DMS 273 (cell line): ENCODE measurements around the gene ZNF274.
"Not testable (repeated sequence)": the region's sequence is repeated elsewhere in the genome, so short reads cannot be mapped to it uniquely, and the experiment has no call there.

ENCODE experiments used
- DNase-seq: peaks from one replicate; lab custom pipeline; 2025; ENCODE audit not compliant: unreplicated experiment; lab: John Stamatoyannopoulos, UW

Gene ZNF274

DNA sequence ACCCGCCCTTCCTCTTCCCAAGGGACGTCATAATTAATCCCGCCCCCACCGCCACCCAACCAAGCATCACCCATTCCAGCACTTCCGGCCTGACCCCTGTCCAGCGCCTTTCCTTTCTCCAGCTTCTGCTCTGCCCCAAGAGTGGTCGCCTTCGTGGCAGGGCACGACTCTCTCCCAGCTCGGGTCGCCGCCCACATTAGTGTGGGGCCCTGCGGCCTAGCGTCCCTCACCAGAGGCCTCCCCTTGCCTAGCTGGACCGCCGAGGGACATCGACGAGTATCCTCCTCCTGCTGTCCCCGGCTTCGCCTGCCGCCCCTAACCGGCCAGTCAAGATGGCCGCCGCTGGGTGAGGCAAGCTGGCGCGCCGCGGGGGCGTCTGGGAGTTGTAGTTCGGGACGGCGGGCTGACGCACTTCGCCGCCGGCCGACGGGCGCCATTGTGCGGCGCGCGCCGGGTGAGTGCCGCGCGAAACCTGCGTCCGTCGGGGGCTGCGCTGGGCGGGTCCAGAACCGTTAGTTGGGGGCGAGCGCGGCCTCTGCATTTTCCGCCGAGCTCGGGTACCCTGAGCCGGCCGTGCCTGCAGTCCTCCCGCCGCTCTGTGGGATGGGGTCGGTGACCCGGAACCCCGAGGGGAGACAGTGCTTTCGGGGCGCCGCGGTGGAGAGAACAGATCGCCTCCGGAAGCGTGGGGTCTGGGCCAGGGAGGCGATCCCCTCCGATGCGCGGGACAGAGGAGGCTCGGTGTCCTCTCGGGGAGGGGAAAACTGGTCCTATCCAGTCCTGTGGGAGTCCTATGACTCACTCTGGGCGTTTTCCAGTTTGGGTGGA lies at the start of gene ZNF274:
ZNF274 (plus strand) TSS at position 73 of the 828 bp plus-strand sequence. CDS start 905 bp downstream, outside the sequence.
- DNase-seq: peak; percentile 97

DNA sequence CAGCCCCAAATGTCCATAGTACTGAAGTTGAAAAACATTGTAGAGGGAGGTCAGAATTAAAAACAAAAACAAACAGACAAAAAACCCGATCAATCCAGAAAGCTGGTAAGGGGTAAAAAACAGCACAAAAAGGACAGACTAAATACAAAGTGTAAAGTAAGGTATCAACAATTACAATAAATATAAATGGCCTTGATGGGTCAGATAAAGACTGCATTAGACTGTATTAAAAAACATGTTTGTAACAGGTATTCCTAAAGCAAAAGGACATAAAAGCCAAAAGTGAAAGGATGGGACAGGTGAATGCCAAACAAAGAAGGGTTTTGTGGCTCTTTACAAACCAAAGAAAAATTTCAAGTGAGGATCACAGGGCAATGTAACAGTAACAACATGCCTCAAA lies 48.6 kb upstream of the ZNF274 start:
- DNase-seq: no peak

DNA sequence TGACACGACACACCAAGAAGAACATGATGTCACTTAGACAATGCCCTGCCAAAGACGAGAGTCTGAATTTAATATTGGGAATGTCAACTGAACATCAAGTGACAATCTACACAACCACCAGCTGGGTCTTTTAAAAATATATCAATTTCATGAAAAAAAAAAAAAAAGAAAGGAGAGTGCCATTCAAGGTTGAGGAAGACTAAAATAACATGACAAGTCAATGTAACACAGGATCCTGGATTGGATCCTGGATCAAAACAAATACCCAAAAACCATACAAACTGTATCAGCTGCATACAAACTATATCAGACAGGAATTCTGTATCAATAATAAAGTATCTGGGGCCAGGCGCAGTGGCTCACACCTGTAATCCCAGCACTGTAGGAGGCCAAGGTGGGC lies 37.0 kb upstream of the ZNF274 start:
- DNase-seq: no peak

DNA sequence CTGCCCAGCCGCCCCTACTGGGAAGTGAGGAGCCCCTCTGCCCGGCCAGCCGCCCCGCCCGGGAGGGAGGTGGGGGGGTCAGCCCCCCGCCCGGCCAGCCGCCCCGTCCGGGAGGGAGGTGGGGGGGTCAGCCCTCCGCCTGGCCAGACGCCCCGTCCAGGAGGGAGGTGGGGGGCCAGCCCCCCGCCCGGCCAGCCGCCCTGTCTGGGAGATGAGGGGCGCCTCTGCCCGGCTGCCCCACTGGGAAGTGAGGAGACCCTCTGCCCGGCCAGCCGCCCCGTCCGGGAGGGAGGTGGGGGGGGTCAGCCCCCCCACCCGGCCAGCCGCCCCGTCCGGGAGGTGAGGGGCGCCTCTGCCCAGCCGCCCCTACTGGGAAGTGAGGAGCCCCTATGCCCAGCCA lies 35.4 kb upstream of the ZNF274 start:
- not testable (repeated sequence) for DNase-seq

DNA sequence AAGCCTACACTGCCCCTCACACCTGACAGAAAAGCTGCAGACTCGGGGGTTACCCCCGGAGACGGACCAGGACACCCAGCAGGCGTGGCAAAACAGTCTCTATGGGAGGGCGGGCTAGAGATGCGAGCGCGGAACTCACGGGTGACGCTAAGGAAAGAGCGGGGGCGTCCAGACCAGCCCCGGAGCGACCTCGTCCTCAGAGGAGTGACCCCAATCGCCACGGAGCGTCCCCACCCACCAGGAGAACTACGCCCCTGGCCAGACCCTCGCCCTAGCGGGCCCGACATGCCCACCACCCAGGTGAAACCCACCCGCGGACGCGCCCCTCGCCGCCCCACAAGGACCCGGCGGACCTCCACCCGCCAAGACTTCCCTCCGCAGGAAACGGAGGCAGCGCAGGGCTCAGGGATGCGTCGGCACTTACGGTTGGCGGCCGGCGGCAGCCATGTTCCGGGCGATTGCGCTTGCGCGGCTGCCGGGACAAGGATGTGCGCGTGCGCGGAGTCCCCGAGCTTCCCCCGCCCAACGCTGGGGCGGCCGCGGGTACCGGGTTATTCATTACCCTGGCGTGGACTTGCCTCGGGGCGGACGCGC lies 32.4 kb upstream of the ZNF274 start, which contains the start of gene ZNF329:
ZNF329 (minus strand) TSS at position 462 of the 594 bp plus-strand sequence. CDS start 21,286 bp downstream, outside the sequence.
- DNase-seq: peak; percentile 96

DNA sequence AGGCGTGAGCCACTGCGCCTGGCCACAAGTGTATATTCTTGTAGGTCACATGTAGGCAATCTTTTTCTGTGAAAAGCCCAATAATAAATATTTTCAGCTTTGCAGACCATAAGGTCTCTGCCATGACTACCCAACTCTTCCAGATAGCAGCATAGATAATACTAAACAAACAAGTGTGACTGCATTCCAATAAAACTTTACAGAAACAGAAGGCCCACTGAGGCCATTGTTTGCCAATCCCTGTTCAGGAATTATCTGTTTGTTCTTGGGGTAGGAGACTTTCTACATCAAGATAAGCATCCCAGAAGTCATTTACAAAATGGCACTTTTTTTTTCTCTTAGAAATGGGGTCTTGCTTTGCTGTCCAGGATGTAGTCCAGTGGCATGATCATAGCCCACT lies 29.5 kb upstream of the ZNF274 start:
- DNase-seq: no peak

DNA sequence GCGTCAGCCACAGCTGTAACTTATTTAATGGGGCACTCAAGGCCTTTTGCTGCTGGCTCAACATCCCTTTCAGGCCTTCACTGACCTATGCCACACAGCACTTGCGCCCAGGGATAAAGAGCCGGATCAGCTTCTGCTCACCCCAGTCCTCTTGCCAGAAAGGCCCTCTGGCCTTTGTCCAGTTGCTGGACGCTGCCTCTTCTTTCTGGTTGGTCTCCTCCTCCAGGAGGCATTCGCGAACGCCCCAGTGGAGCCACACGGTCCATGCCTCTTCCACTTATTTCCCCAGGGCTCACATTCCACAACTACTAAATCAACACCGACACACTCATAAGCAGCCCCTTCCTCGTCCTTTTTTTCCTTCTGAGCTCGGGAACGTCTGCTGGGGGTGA lies 28.6 kb upstream of the ZNF274 start:
- DNase-seq: peak; percentile 44

DNA sequence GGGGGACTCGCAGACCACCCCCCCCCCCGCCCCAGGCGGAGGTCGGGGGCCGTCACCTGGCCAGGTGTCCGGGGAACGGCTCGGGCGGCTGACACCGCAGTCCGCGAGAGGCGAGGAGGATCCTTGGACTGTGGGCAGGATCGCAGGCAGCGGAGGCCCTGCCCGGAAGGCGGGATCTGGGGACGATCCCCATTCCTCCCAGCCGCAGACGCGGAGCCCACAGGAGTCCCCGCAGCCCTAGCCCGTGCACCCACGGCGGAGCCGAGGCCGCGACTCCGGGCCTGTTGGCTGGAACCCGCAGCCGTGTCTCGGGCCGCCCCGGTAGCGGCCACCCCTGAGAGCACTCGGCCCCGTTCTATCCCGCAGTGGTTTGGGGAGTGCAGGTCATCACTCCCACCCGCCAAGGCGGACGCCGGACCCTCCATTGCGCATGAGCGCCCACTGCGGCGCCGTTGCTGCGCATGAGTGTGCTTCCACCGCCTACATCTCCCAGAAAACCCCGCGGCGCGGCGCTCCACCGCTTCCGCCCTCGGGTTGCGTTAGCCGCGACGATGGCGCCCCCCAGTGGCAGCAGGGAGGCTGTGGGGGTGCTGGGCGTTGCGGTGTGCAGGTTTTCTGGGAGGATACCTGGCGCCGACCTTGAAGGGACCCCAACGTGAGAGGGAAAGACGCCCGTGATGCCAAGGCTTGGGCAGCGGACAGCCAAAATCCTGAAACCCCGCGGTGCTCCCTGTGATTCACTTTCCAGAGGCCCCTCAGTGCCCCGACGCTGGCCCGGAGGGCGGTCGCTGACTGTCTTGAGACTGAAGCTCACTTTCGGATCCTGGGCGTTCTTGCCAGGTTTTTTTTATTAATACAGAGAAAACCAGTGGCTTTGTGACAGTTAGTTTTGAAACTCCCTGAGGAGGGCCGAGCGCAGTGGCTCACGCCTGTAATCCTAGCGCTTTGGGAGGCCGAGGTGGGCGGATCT lies 27.9 kb upstream of the ZNF274 start:
- DNase-seq: peak; percentile 98

DNA sequence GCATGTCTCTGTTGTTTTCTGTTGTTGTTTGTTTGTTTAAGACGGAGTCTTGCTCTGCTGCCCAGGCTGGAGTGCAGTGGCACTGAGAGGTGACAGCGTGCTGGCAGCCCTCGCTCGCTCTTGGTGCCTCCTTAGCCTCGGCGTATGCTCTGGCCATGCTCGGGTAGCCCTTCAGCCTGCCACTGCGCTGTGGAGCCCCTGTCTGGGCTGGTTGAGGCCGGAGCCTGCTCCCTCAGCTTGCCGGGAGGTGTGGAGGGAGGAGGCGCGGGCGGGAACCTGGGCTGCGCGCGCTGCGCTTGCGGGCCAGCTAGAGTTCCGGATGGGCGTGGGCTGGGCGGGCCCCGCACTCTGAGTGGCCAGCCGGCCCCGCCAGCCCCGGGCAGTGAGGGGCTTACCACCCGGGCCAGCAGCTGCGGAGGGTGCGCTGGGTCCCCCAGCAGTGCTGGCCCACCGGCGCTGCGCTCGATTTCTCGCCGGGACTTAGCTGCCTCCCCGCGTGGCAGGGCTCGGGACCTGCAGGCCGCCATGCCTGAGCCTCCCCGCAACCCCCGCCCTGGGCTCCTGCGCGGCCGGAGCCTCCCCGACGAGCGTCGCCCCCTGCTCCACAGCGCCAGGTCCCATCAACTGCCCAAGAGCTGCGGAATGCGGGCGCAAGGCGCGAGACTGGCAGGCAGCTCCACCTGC lies 25.7 kb upstream of the ZNF274 start:
- no peak for DNase-seq

DNA sequence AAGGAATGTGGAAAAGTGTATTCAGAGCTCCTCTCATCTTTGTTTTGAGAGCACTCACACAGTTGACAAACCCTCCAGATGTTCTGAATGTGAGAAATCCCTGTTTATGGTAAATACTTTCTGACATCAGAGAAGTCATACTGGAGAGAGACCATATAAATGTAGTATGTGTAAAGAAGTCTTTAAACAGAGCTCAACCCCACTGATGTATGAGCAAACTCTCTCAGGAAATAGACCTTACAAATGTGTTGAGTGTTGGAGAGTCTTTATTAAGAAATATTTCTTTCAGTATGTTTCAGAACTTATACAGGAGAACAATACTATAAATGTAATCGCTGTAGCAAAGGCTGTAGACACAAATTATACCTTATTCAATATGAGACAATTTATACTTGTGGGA lies 16.6 kb upstream of the ZNF274 start:
- no peak for DNase-seq

DNA sequence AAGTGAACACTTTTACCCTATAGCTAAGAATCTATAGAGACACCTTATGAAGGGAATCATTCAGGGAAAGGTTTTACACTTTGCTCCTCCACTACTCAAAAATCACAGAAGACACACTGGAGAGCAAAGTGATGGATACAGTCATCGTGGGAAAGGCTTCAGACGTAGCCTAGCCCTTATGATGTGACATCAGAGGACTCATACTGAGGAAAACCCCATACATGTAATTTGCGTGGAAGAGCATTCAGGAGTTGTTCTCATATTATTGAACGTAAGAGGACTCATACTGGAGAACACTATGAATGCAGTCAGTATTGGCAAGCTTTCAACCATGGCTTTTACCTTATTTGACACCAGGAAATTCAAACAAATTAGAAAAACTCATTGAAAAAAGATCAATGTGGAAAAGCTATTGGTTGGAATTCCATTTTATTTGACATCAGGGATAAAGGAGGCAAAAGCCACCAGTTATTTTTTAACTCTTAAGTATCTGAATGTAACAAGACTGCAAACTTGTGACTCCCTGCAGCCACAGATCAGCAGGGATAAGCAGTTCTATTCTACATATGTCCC lies 16.1 kb upstream of the ZNF274 start:
- peak; percentile 33 for DNase-seq

DNA sequence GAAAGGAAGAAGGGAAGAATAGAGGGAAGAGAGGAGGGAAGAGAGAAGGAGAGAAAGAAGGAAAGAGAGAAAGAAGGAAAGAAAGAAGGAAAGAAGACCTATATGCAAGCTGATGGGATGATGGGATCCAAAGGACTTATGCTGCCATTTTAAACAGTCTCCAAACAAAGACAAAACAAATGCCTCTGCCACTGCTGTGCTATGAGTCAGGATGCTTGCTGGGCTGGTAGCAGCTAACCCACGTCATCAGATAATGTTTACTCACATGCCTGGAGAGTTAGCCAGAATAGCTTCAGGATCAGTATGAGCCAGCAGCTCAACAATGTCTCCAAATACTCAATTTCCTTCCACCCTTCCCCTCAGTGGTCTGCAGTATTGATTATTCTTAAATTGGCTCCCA lies 12.0 kb upstream of the ZNF274 start:
- peak; percentile 13 for DNase-seq

DNA sequence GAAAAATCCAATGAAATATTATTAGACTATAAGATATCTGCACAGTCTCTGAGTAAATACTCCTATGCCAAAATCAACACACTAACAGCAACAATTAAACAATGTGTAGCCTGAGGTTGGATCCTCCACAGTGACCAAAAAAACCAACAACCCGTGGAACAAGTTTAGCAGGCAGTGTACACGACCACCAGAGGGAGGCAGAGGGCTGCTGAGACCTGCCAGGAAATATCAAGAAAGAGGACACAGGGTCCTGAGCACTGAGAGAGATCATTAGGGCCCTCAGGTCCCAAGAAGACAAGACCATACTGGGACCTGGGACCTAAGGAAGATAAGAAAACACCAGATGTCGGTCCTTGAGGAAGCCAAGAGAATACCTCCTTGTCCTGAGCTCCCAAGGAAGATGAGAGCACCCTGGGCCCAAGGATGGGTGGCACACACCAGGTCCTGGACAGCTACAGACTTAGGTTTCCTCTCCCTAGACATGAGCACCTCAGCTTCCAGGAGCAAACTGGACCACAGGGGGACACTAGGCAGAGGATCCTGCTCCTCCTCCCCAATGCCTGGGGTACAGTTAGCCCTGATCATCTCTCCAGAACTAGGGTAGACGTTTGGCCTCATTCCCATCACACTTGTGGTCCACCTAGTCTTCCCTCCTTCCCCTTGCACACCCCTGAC lies 822 bp upstream of the ZNF274 start:
- DNase-seq: peak; percentile 75

DNA sequence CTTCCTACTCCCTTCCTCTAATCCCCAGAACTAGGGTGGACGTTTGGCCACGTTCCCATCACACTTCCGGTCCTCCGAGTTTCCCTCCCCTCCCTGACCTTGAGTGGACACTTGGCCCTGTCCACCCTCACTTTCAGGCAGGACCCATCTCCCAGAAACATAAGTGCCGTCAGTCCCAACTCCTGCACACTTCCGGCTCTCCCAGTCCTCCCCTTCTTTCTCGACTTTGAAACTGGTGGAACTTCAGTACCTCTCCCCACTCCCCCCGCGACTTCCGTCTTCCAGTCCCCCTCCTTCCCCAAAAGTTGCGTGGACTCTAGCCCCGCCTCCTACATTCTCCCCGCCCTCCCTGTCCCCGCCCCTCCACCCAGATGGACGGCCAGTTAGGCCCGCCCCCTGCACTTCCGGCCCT lies 278 bp upstream of the ZNF274 start:
- DNase-seq: no peak

DNA sequence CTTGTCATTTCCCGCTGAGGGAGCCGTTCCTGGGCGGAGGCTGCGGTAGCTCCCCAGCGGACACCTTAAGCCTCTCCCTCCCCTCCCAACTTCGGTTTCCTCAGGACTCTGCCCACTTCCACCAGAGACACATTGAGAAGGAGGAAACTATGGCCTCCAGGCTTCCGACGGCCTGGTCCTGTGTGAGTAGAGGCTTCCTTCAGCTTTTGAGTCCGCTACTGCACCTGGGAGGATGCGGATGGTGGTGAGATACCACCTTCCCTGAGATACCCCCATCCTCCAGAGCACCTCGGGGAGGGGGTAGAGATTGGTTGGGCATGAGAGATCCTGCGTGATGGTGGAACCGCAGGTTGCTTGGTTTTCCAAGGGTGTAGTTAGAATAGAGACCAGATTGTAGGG lies 955 bp downstream of the ZNF274 start:
- no peak for DNase-seq

DNA sequence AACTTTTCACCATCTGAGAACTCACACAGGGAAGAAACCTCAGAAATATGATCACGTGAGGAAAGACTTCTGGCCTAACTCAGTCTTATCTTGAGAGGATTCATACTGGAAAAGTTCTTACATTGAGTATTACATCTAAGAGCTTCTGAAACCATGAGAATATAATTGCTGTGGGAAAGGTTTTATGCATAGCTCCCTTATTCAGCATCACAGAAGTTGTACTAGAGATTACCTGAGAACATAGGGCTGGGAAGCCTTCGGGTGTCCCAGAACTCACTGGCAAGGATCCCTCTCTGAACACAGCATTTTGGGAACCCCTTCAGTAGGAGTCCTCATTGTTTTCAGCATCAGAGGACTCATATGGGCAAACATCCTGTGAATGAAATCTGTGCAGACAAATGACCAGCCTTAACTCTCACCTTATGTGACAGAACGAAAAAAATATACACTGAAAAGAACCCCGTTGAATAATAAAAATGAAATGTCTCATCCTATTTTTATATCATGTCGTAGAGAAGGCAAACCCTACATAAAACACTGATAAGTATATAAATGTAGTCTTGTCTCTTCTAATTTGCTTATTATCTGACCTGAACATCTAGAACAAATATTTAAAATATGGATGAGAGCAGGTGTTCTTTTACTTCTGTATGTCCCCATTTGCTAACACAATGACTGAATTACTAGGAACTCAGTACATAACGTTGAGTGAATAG lies 14.2 kb downstream of the ZNF274 start:
- peak; percentile 48 for DNase-seq

DNA sequence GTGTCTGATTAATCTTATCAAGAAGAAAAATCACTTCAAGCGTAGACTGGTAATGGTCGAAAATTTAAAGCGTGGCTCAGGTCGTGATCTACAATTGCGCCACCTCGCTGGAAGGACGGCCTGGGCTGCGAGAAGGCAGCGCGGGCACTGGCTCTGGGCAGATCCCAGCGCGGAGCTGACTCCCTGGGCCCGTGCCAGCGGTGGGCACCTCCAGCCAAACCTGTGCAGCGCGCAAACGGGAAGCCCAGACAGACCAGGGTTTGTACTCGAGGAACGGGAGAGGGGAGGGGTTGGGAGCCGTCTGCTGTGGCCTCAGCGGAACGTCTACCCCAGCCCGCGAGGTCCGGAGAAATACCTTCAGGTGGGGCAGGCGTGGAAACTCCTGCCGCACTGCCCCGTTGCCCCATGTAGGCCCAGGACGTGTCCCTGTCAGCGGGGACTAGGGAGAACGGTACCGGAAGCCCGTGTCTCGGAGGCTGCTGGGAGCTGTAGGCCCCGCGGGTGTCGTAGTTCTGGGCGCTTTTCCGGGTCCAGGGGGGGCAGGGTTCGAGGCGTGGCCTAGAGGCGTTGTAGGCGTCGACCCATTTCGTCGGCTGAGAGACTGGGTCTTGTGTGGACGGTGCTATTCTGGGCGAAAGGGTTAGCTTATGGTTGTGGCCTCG lies 21.1 kb downstream of the ZNF274 start:
- DNase-seq: no peak

DNA sequence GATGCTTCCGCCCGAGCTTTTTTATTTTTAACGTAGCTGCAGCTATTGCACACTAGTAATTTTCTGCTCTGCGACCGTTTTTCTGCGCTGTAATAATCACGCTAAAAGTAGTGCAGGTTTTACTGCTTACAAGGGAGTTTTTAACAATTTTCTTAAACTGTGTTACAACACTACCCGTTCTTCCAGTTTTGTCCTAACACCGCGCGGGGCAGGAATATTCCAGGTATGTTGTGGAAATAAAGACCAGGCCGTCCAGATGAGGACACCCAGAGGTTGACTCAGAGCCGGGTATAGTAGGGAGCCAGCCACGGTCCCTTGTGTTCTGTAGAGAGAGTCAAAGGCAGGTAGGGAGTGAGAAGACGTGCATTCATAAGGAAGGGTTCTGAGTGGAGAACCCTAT lies 21.7 kb downstream of the ZNF274 start:
- DNase-seq: no peak

DNA sequence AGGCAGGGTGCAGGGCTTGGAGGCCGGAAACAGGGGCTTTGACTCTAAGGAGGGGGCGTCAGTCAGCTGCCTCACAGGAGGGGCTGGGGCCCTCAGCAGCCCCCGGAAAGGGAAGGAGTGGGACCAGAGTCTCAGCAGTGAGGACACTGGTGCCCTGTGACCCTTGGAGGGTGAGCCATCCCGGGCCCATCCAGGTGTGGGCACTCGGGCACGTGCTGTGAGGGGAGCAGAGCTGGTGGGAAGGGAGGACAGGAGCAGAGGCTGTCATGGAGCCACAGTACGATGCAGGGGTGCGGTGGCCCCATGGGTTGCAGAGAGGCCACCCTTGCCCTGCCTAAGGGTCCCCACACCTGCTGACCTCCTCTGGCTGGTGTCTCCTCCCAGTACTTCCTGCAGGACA lies 26.7 kb downstream of the ZNF274 start:
- DNase-seq: no peak
